Fibroblast of the conjunctiva (primary cell): ENCODE results near the gene TP73.
A peak's percentile ranks its signal among the peaks of the same experiment; 100 is the strongest.
"Not testable (repeated sequence)": the region's sequence is repeated elsewhere in the genome, so short reads cannot be mapped to it uniquely, and the experiment has no call there.

Experiments used
- DNase-seq: peaks from one replicate; pipeline ENCODE4 v3.0.0-alpha.2; 2010; ENCODE audit warnings: low read depth

Gene TP73

GRCh38 chr1:3744646-3745045 is 92.3 kb downstream of the TP73 start:
- DNase-seq = no peak

GRCh38 chr1:3745071-3745470 is 92.8 kb downstream of the TP73 start:
- no peak for DNase-seq

DNA sequence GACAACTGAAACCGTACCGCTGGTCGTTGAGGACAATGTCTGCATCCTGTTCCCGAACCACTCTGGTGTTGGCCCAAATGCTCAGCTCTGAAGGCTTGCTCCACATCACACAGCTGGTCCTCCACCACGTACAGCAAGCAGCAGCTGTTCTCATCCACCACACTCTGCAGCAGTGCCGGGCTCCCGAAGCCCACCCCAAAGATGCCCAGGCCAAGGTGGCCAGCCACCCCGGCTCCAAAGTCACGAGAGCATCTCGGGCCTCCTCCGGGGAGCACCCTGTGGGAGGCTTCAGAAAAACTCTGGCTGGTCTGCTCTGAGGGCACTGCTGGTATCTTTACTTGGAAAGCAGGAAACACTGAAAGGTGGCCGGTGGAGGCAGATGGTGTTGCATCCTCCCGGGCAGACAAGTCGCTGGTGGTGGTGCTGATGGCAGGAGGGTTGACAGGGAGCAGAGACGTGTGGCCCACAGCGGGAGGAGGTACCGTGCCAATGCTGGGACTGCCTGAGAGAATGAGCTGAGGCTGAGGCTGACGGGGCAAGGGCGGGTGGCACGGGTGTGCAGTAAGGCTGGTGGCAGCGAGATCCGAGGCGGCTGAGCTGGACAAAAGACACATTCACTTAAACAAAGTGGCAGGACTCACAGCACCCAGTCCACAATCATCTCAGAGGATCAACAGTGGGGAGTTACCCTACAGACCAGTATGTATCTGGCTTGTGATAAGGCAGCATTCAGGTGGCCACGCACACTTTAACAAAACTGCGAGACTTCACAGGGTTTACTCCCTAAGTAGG is 93.5 kb downstream of the TP73 start:
- no peak for DNase-seq

DNA sequence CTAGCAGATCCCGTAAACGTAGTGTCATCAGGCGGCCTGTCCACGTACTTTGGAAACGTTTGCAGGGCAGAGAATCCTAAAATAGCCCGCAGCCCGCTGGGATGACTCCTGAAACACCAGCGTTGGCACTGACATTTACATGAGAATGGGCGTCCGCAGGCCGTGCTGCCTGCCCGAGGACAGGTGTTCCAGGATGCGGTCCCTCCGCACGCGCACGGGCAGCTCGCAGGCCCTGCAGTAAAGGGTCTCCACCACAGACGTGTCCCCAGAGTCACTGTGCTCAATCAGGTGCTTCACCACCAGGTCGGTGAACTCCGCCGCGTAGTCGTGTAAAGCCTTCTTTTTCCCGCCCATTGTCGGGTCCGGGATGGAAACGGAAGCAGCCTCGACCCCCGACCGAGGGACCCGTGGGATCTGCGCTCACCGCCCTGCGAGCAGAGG is 94.1 kb downstream of the TP73 start:
- no peak for DNase-seq

DNA sequence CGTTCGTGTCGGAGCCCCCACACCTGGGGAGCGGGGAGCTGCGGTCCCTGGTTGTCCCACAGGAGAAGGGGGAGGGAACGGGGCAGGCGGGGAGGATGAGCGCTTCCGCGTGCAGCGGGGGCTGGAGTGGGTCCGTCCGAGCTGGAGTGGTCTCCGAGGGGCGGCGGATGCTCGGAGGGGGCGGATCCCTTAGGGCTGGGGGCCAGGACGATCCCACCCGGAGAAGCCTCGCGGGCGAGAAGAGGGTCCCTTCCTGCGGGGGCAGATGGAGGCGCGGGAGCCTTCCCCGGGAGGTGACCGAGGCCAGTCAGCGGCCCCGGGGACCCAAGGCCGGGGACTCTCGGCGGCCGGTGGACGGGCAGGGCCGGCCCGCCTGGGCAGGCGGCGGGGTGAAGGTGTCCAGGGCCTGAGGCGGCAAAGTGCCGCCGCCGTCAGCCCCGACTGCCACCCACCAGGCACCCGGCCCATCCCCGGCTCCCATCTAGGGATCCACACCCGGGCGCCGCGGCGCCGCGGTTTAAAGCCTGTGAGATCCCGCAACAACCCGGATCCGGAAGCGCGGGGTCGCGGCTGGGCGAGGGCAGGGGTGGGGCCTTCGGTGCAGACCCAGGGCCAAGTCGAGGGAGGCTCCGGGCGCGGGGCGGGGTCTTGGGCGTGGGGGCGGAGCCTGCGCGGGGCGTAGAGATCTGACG is 94.7 kb downstream of the TP73 start:
- peak; percentile 40 for DNase-seq

DNA sequence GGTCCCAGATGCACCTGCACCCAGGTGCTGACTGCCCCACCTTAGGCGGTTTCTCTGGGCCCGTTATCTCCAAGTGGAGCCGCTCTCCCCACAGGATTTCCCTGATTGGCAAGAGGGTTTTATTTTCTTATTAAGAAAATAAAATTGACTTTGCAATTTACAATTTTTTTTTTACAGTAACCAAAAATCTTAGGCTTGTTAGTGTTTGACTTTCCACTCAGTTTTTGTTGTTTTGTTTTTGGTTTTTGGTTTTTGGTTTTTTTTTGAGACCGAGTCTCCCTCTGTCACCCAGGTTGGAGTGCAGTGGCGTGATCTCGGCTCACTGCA is 95.2 kb downstream of the TP73 start:
- DNase-seq = no peak

- DNase-seq = no peak
Observed at GRCh38 chr1:3747903-3748302, 95.6 kb downstream of the TP73 start.

DNA sequence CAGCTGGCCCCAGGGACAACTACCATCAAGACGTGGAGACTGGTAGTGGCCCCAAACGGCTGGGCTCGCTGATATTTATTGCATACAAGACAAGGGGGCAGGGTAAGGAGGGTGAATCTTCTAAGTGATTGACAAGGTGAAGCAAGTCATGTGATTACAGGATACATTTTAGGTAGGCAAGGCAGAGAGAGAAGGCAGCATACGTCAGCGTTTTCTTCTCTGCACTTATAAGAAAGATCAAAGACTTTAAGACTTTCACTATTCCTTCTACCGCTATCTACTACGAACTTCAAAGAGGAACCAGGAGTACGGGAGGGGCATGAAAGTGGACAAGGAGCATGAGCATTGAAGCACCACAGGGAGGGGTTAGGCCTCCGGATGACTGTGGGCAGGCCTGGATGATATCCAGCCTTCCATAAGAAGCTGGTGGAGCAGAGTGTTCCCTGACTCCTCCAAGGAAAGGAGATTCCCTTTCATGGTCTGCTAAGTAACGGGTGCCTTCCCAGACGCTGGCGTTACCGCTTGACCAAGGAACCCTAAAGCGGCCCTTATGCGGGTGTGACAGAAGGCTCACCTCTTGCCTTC is 96.1 kb downstream of the TP73 start:
- not testable (repeated sequence) for DNase-seq

DNA sequence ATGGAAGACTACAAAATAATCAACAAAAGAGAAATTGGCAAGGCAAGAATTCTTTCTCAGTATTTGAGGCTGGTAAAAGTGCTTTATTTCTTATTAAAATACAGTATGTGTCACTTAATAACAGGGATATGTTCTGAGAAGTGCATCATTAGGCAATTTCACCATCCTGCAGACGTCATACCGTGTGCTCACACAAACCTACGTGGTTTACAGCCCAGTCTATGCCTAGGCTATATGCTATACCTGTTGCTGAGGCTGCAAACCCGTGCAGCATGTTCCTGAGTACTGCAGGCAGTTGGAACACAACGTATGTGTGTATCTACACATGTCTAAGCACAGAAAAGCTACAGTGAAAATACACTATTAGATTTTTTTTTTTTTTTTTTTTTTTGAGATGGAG is 97.2 kb downstream of the TP73 start:
- DNase-seq = no peak

DNA sequence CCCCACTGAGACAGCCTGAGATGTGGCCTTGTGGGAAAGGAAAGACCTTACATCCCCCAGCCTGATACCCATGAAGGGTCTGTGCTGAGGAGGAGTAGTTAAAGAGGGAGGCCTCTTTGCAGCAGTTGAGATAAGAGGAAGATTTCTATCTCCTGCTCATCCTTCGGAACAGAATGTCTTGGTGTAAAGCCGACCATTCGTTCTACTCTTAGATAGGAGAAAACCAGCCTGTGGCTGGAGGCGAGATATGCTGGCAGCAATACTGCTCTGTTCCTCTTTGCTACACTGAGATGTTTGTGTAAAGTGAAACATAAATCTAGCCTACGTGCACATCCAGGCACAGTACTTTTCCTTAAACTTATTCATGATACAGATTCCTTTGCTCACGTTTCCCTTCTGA is 98.4 kb downstream of the TP73 start:
- DNase-seq = no peak

DNA sequence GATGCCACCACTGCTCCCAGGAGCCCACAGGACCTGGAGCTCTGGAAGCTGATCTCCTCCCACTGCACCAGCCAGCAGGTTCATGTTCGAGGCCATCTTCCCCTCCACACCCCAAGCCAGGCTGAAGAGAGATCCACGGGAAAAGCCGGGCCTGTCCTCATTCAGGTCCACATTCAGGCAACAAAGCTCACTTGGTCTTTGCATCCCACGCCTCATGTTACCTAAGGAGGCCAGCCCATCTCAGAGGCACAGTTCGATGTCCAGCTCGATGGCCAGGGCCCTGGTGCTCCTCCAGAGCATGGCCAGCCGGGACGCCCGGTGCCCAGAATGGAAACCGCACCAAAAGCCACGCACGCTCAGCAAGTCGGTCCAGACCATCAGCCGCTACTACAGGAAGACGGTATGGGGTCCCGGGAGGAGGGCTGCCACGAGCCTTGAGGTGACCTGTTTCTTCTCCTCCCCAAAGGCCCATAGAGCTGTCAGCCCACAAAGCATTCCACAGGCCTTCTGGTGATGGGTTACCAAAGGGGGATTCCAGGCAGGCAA is 100.2 kb downstream of the TP73 start, which contains the start of gene CCDC27:
TSS of gene CCDC27 (plus strand) at position 51 of the 546 bp plus-strand sequence. CDS start at position 83, 32 bp downstream.
- DNase-seq = no peak

- no peak for DNase-seq
Observed at GRCh38 chr1:3753656-3754454, 101.5 kb downstream of the TP73 start.

- DNase-seq = no peak
Observed at GRCh38 chr1:3756394-3756793, 104.1 kb downstream of the TP73 start.

DNA sequence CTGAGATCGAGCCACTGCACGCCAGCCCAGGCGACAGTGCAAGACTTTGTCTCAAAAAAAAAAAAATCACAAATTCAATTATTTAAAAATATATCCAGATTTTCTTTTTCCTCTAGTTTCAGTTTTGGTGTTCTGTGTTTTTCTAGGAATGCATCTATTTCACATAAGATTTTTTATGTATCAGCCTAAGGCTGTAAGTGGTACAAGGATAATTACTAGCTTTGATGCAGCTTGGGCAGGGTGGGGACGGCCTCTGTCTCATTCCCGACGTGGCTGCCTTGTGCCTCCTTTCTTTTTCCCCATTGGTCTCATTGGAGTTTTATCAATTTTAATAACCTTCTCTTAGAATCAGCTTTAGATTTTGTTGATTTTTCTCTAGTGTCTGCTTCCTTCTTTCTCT is 106.8 kb downstream of the TP73 start:
- DNase-seq = no peak

- no peak for DNase-seq
Observed at GRCh38 chr1:3759796-3760195, 107.5 kb downstream of the TP73 start.

GRCh38 chr1:3761296-3762010 is 109.1 kb downstream of the TP73 start:
- DNase-seq = no peak

DNA sequence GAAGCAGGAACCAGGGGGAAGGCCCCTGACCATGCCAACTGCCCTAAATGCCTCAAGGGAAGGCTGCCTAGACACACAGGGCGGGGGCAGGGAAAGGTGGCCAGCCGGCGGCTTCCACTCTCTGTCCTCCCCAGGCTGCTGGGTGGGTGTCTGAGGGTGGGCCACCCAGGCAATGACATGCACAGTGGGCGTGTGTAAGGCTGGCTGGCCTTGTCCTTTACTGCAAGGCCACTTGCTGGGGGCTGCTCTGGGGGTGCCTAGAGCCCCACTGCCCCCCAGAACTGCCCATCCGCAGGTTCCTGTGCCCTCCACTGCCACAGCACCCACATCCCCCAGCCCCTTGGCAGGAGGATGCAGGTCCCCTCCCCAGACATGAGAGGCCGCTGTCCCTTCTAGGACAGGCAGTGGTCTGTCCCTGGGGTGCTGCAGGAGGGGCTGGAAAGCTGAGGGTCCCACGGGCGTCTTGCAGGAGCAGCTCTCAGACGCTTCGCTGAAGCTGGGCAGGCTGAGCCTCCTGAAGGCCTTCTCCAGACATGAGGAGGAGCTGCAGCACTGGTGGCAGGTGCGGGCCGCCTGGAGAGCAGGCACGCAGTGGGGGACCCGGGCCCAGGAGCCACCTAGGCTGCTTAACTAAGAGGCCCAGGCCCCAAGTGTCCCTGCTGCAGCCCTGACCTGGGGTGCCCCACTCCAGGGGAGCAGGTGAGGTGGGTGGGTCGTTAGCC is 110.0 kb downstream of the TP73 start:
- DNase-seq = no peak

GRCh38 chr1:3762873-3763228 is 110.5 kb downstream of the TP73 start:
- no peak for DNase-seq

DNA sequence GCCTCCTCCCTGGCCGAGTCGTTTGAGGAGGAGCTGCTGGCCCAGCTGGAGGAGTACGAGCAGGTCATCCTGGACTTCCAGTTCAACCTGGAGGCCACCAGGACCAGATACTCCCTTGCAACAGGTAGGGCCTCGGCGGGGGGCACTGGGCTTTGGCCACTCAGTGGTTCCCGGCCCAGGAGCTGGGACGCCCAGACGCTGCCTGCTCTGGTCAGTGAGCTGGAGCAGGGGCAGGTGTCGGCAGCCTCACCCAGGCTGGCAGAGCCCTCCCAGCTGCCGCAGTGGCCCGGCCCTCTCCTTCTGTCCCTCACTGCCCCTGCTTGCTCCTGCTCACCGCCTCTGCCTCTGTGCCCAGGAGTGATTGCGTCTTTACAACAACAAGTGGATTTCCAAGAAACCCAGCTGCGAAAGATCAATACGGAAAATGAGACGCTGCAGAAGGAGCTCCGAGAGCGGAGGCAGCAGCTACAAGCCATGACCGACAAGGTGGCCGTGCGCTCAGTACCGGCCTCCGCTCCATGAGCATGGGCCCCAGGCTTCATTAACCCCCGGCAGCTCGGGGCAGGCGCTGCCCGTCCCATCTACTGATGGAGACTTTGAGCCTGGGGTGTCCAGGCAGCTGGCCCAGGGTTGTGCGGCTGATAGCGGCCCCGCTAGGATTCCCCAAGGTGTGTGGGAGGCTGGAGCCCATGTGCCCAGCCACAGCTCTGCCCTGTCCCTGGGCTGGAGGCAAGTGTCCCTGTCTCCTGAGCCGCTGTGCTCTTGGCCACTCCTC is 111.2 kb downstream of the TP73 start:
- DNase-seq = no peak

GRCh38 chr1:3767328-3767925 is 115.1 kb downstream of the TP73 start:
- DNase-seq = no peak
